Measurements from ENCODE around the gene VILL. TPM values are rescaled to one million over a fixed set of nuclear protein-coding genes. Genes with fewer than 3 reads are reported as not detected.

Gene VILL
- polyA plus RNA-seq, 1 experiment = 8.8 TPM

GRCh38 chr3:37997342-37997741 lies 6.8 kb downstream of the VILL start:
- DNase-seq (ENCODE audit: low read depth) = no peak
- H3K27me3 ChIP-seq (ENCODE audit: control insufficient read depth, insufficient read depth, low read length) = no peaks in the 10 kb centered on the region
- H3K36me3 ChIP-seq (ENCODE audit: control insufficient read depth, insufficient read depth, low read length) = no peaks in the 10 kb centered on the region; the same call in 1 of the 2 replicates
- no peak overlapping the region for H3K4me3 ChIP-seq (ENCODE audit: low read depth, low read length)
- POLR2A ChIA-PET = no interaction called here
- TF ChIP-seq CTCF (IDR thresholded peaks at IDR 0.05; ENCODE audit: insufficient read depth, low read depth, low read length) = no peak
- CTCF ChIA-PET = interaction anchor here (0.5 to 3.2 kb wide), 16 partner anchors 9 to 493 kb away, joined by 3 to 23 read pairs (median 4); no protein-coding TSS in a partner anchor

GRCh38 chr3:37997791-37998370 lies 7.3 kb downstream of the VILL start:
- no peaks in the 10 kb centered on the region for H3K27me3 ChIP-seq (ENCODE audit: control insufficient read depth, insufficient read depth, low read length)
- TF ChIP-seq CTCF (IDR thresholded peaks at IDR 0.05; ENCODE audit: insufficient read depth, low read depth, low read length) = no peak
- no peak overlapping the region for H3K4me3 ChIP-seq (ENCODE audit: low read depth, low read length)
- no peak for DNase-seq (ENCODE audit: low read depth)
- POLR2A ChIA-PET = no interaction called here
- peaks cover 2% of the 10 kb centered on the region for H3K36me3 ChIP-seq (ENCODE audit: control insufficient read depth, insufficient read depth, low read length)
- CTCF ChIA-PET = interaction anchor here (0.5 to 3.2 kb wide), 10 partner anchors 9 to 338 kb away, joined by 3 to 23 read pairs (median 3); no protein-coding TSS in a partner anchor

- Histone ChIP-seq H3K36me3 (ENCODE audit: control insufficient read depth, insufficient read depth, low read length) (peaks cover 3% of the 10 kb centered on the region), H3K4me3 (ENCODE audit: low read depth, low read length) (no peak overlapping the region), H3K27me3 (ENCODE audit: control insufficient read depth, insufficient read depth, low read length) (no peaks in the 10 kb centered on the region)
- POLR2A ChIA-PET = no interaction called here
- TF ChIP-seq CTCF (IDR thresholded peaks at IDR 0.05; ENCODE audit: insufficient read depth, low read depth, low read length) = no peak
- CTCF ChIA-PET = no interaction called here
- no peak for DNase-seq (ENCODE audit: low read depth)
Observed at GRCh38 chr3:37999836-38000235, 9.2 kb downstream of the VILL start.

- ChIA-PET CTCF (interaction anchor here (1.6 to 5.6 kb wide), 2 partner anchors 25 to 147 kb away, joined by 7 to 66 read pairs; no protein-coding TSS in a partner anchor), POLR2A (no interaction called here)
- Histone ChIP-seq H3K36me3 (ENCODE audit: control insufficient read depth, insufficient read depth, low read length) (peaks cover 3% of the 10 kb centered on the region), H3K27me3 (ENCODE audit: control insufficient read depth, insufficient read depth, low read length) (no peaks in the 10 kb centered on the region), H3K4me3 (ENCODE audit: low read depth, low read length) (no peak overlapping the region)
- TF ChIP-seq CTCF (IDR thresholded peaks at IDR 0.05; ENCODE audit: insufficient read depth, low read depth, low read length) = no peak
- no peak for DNase-seq (ENCODE audit: low read depth)
Observed at GRCh38 chr3:38000242-38000916, 9.8 kb downstream of the VILL start.

- H3K4me3 ChIP-seq (ENCODE audit: low read depth, low read length) = no peak overlapping the region
- H3K27me3 ChIP-seq (ENCODE audit: control insufficient read depth, insufficient read depth, low read length) = no peaks in the 10 kb centered on the region
- peaks cover 6% of the 10 kb centered on the region for H3K36me3 ChIP-seq (ENCODE audit: control insufficient read depth, insufficient read depth, low read length)
- TF ChIP-seq CTCF (IDR thresholded peaks at IDR 0.05; ENCODE audit: insufficient read depth, low read depth, low read length) = no peak
- DNase-seq (ENCODE audit: low read depth) = no peak
- ChIA-PET CTCF (interaction anchor here (1.6 to 5.6 kb wide), 2 partner anchors 26 to 147 kb away, joined by 7 to 66 read pairs; no protein-coding TSS in a partner anchor), POLR2A (no interaction called here)
Observed at GRCh38 chr3:38000965-38001455, 10.4 kb downstream of the VILL start.

All from BJ (cell line).